ENCODE data around the gene CCDC78. TPM values are rescaled to one million over a fixed set of nuclear protein-coding genes. Genes with fewer than 3 reads are reported as not detected.

The CCDC78 gene
- polyA plus RNA-seq, 1 donor from 2014 or later, result 10.7 TPM

- Histone ChIP-seq H3K36me3 (ENCODE audit: insufficient read depth, low read length) (no peaks in the 10 kb centered on the region), H3K79me2 (replicated peaks; ENCODE audit: insufficient read depth, low read length) (peaks cover 17% of the 10 kb centered on the region), H3K27ac (ENCODE audit: low read length) (no peak overlapping the region), H3K4me3 (ENCODE audit: low read length) (no peak overlapping the region), H3K9me2 (ENCODE audit: insufficient read depth, low read length) (no peaks in the 10 kb centered on the region), H3K4me2 (ENCODE audit: low read length) (no peak overlapping the region), H2AFZ (ENCODE audit: low read depth, low read length) (no peak overlapping the region), H3K9ac (ENCODE audit: low read length) (no peak overlapping the region), H4K20me1 (ENCODE audit: insufficient read depth) (no peaks in the 10 kb centered on the region), H3K9me3 (ENCODE audit: low read length) (no peaks in the 10 kb centered on the region), H3K27me3 (ENCODE audit: insufficient read depth, low read depth, low read length) (no peaks in the 10 kb centered on the region), H3F3A (ENCODE audit: insufficient read depth, low read length, poor library complexity, severe bottlenecking) (no peaks in the 10 kb centered on the region)
- TF ChIP-seq REST (IDR thresholded peaks at IDR 0.05; ENCODE audit: borderline replicate concordance) (no peak), MXI1 (conservative IDR thresholded peaks at IDR 0.05; ENCODE audit: poor library complexity, severe bottlenecking) (no peak), POLR2AphosphoS5 (IDR thresholded peaks at IDR 0.05) (no peak), RAD21 (conservative IDR thresholded peaks at IDR 0.05) (no peak), SMC3 (conservative IDR thresholded peaks at IDR 0.05; ENCODE audit: poor library complexity) (no peak), TAF1 (IDR thresholded peaks at IDR 0.05; ENCODE audit: low read depth) (no peak)
Observed at GRCh38 chr16:686459-687260, 39.6 kb downstream of the CCDC78 start.

- H2AFZ ChIP-seq (ENCODE audit: low read depth, low read length), result no peak overlapping the region
- peaks cover 24% of the 10 kb centered on the region for H3K79me2 ChIP-seq (replicated peaks; ENCODE audit: insufficient read depth, low read length)
- H3K36me3 ChIP-seq (ENCODE audit: insufficient read depth, low read length), result no peaks in the 10 kb centered on the region
- no peaks in the 10 kb centered on the region for H3K9me2 ChIP-seq (ENCODE audit: insufficient read depth, low read length)
- no peaks in the 10 kb centered on the region for H3K27me3 ChIP-seq (ENCODE audit: insufficient read depth, low read depth, low read length)
- TF ChIP-seq, protein P1, sequence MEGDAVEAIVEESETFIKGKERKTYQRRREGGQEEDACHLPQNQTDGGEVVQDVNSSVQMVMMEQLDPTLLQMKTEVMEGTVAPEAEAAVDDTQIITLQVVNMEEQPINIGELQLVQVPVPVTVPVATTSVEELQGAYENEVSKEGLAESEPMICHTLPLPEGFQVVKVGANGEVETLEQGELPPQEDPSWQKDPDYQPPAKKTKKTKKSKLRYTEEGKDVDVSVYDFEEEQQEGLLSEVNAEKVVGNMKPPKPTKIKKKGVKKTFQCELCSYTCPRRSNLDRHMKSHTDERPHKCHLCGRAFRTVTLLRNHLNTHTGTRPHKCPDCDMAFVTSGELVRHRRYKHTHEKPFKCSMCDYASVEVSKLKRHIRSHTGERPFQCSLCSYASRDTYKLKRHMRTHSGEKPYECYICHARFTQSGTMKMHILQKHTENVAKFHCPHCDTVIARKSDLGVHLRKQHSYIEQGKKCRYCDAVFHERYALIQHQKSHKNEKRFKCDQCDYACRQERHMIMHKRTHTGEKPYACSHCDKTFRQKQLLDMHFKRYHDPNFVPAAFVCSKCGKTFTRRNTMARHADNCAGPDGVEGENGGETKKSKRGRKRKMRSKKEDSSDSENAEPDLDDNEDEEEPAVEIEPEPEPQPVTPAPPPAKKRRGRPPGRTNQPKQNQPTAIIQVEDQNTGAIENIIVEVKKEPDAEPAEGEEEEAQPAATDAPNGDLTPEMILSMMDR (IDR thresholded peaks at IDR 0.05; ENCODE audit: poor library complexity, severe bottlenecking), result no peak
- TF ChIP-seq REST (IDR thresholded peaks at IDR 0.05; ENCODE audit: borderline replicate concordance) (no peak), EZH2 (IDR thresholded peaks at IDR 0.05; ENCODE audit: borderline replicate concordance, insufficient read depth, low read length, poor library complexity, severe bottlenecking) (no peak), TAF1 (IDR thresholded peaks at IDR 0.05; ENCODE audit: low read depth) (no peak), RAD21 (conservative IDR thresholded peaks at IDR 0.05) (no peak), MXI1 (conservative IDR thresholded peaks at IDR 0.05; ENCODE audit: poor library complexity, severe bottlenecking) (no peak), EP300 (conservative IDR thresholded peaks at IDR 0.05; ENCODE audit: poor library complexity, severe bottlenecking) (no peak), SMC3 (conservative IDR thresholded peaks at IDR 0.05; ENCODE audit: poor library complexity) (no peak), POLR2AphosphoS5 (IDR thresholded peaks at IDR 0.05) (no peak)
- no peaks in the 10 kb centered on the region for H3F3A ChIP-seq (ENCODE audit: insufficient read depth, low read length, poor library complexity, severe bottlenecking)
- no peaks in the 10 kb centered on the region for H3K9me3 ChIP-seq (ENCODE audit: low read length)
- H4K20me1 ChIP-seq (ENCODE audit: insufficient read depth), result peaks cover 6% of the 10 kb centered on the region
- no peak overlapping the region for H3K4me2 ChIP-seq (ENCODE audit: low read length)
- H3K9ac ChIP-seq (ENCODE audit: low read length), result no peak overlapping the region
- H3K27ac ChIP-seq (ENCODE audit: low read length), result no peak overlapping the region
- H3K4me3 ChIP-seq (ENCODE audit: low read length), result no peak overlapping the region
Observed at GRCh38 chr16:685967-686366, 40.3 kb downstream of the CCDC78 start.

Data from neural cell (in vitro differentiated cells).